Fibroblast of mammary gland (primary cell): Measurements from ENCODE around the gene FAM228A.

Experiments
- DNase-seq: peaks from one replicate; pipeline ENCODE4 v3.0.0-alpha.2; 2010; ENCODE audit warnings: low read depth
- H3K4me3 ChIP-seq: 2 replicates; pipeline ENCODE4 v1.5.1; 2011; ENCODE audit warnings: low read depth, mild to moderate bottlenecking, low read length, moderate library complexity; ENCODE audit not compliant: control insufficient read depth
- CTCF ChIP-seq: conservative IDR thresholded peaks from 2 replicates; pipeline ENCODE4 v1.5.1; 2011; ENCODE audit warnings: low read depth, low read length, inconsistent platforms; ENCODE audit not compliant: control insufficient read depth, insufficient read depth

FAM228A gene

GRCh38 chr2:24200799-24201198, 25.9 kb downstream of the FAM228A start:
- no peak for TF ChIP-seq CTCF
- no peak for DNase-seq
- H3K4me3 ChIP-seq = no peak overlapping the region

DNA sequence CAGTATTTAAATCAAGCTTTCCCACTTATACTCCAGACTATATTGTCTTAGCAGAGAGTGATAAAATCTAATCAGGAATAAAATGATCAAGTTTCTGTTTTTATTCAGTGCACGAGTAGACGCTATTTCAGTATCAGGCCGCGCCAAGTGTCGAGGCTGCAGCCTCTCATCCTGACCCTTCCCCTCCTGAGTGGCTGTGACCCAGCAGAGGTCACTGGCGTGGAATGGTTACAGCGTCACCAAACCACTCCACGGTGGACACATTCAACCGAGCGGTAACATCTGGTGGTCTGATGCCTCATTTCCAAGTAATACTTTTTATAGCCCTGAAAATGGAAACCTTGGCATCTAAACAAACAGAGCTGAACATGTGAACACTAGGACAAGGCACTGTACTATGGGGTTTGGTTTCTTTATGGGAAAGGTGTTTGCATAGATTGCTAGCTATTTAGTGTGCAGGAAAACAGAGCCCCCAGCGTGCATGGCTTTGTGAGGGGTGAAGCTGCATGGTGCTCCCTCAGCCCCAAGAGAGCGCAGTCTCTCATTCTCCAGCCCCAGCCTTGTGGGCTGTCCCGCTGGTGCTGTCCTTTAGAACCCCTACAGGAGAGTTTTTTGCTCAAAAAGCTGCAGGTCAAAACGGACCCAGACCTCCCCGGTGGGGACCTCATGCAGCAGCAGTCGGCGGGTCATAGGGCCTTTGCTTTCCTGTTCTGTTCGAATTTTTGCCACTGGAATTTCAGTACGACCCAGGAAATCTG, 28.4 kb downstream of the FAM228A start:
- H3K4me3 ChIP-seq = no peak overlapping the region
- no peak for DNase-seq
- no peak for TF ChIP-seq CTCF

GRCh38 chr2:24203787-24204150, 28.9 kb downstream of the FAM228A start:
- TF ChIP-seq CTCF = no peak
- H3K4me3 ChIP-seq = no peak overlapping the region
- DNase-seq = no peak

GRCh38 chr2:24204505-24204904, 29.7 kb downstream of the FAM228A start:
- no peak overlapping the region for H3K4me3 ChIP-seq
- no peak for DNase-seq
- no peak for TF ChIP-seq CTCF

DNA sequence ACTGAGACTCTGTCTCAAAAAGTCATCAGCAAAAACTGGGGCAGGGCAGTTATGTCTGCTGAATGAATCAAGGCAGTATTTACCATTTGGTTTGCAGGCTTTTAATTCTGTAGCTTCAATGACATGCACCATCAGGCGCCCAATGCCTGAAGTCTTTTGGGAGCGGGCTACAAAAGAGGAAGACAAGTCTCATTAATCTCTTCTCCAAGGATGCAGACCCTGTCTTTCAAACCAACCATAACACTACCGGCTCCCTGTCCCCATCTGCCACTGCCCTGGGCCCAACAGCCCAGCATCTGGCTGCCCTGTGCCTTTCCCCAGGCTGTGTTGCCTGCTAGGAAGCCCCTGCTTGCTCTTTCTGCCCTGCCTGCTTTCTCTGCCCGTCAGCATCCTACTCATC, 30.3 kb downstream of the FAM228A start:
- no peak for DNase-seq
- H3K4me3 ChIP-seq = no peak overlapping the region
- TF ChIP-seq CTCF = no peak

DNA sequence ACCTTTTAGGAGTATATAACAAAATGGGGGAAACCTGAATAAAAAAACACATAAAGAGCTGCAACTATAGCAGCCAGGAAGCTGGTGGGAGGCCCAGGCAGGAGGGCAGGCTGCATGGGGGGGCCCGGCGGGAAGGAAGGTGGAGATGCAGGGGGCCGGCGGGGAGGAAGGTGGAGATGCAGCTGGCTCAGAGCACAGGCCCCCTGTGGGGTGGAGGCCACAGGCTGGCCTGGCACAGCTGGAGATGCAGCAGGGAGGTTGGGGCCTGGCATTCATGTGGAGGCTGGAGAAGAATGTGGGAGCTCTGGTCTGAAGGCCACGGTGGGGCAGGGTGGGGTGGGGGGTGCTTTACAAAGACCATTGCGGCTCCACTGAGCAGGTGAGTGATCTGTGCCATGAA, 31.4 kb downstream of the FAM228A start:
- no peak overlapping the region for H3K4me3 ChIP-seq
- no peak for DNase-seq
- no peak for TF ChIP-seq CTCF

GRCh38 chr2:24206714-24207113, 31.9 kb downstream of the FAM228A start:
- H3K4me3 ChIP-seq = no peak overlapping the region
- no peak for TF ChIP-seq CTCF
- no peak for DNase-seq
